MM.1S (cell line): ENCODE data around the gene ZP1.

Experiments used
- DNase-seq: peaks from one replicate; pipeline ENCODE4 v3.0.0-alpha.2; 2015
- H2AFZ ChIP-seq: fragments of 300-600 bp; sonication (generic); 2 replicates; pipeline ENCODE4 v1.6.0; 2016; ENCODE audit warnings: antibody characterized with exemption, low read length
- H3F3A ChIP-seq: fragments of 300-600 bp; sonication (generic); 2 replicates; pipeline ENCODE4 v1.6.1; 2016; ENCODE audit warnings: mild to moderate bottlenecking, antibody characterized with exemption, low read length, moderate library complexity, mixed read lengths; ENCODE audit not compliant: insufficient read depth
- H3K27ac ChIP-seq: fragments of 300-600 bp; sonication (generic); 2 replicates; pipeline ENCODE4 v1.5.1; 2016; ENCODE audit warnings: mild to moderate bottlenecking, low read length
- H3K27me3 ChIP-seq: fragments of 300-600 bp; sonication (generic); replicated peaks from 2 replicates; pipeline ENCODE4 v1.6.0; 2016; ENCODE audit warnings: low read length; ENCODE audit not compliant: insufficient read depth
- H3K36me3 ChIP-seq: fragments of 300-600 bp; sonication (generic); replicated peaks from 2 replicates; pipeline ENCODE4 v1.6.1; 2016; ENCODE audit warnings: mild to moderate bottlenecking, low read length, mixed read lengths; ENCODE audit not compliant: insufficient read depth
- H3K4me1 ChIP-seq: fragments of 300-600 bp; sonication (generic); 2 replicates; pipeline ENCODE4 v1.6.1; 2016; ENCODE audit warnings: low read length, mixed read lengths
- H3K4me2 ChIP-seq: fragments of 300-600 bp; sonication (generic); 2 replicates; pipeline ENCODE4 v1.6.0; 2016; ENCODE audit warnings: low read depth, low read length
- H3K4me3 ChIP-seq: fragments of 300-600 bp; sonication (generic); 2 replicates; pipeline ENCODE4 v1.5.1; 2016; ENCODE audit warnings: low read length, mixed read lengths
- H3K79me2 ChIP-seq: fragments of 300-600 bp; sonication (generic); 2 replicates; pipeline ENCODE4 v1.6.1; 2016; ENCODE audit warnings: mixed run types, low read length, mixed read lengths
- H3K9ac ChIP-seq: fragments of 300-600 bp; sonication (generic); 2 replicates; pipeline ENCODE4 v1.6.1; 2016; ENCODE audit warnings: low read length, mixed read lengths
- H3K9me2 ChIP-seq: fragments of 300-600 bp; sonication (generic); replicated peaks from 2 replicates; pipeline ENCODE4 v1.6.1; 2016; ENCODE audit warnings: mild to moderate bottlenecking, low read length, mixed read lengths; ENCODE audit not compliant: insufficient read depth
- H3K9me3 ChIP-seq: fragments of 300-600 bp; sonication (generic); replicated peaks from 2 replicates; pipeline ENCODE4 v1.6.1; 2016; ENCODE audit warnings: mild to moderate bottlenecking, low read length, mixed read lengths; ENCODE audit not compliant: insufficient read depth
- H4K20me1 ChIP-seq: fragments of 300-600 bp; sonication (generic); 2 replicates; pipeline ENCODE4 v1.6.1; 2016; ENCODE audit warnings: mild to moderate bottlenecking, low read length, moderate library complexity, mixed read lengths; ENCODE audit not compliant: insufficient read depth
- EZH2 ChIP-seq: fragments of 300-600 bp; sonication (generic); optimal IDR thresholded peaks from 2 replicates; pipeline ENCODE3; 2017; ENCODE audit warnings: low read depth, mild to moderate bottlenecking, antibody characterized with exemption, low read length, mixed read lengths
- EZH2phosphoT487 ChIP-seq: fragments of 300-600 bp; sonication (generic); IDR thresholded peaks from 2 replicates; pipeline ENCODE4 v1.6.1; 2018; ENCODE audit warnings: antibody characterized with exemption, low read length
- TF ChIP-seq, protein P1 (sequence below): fragments of 300-600 bp; sonication (generic); IDR thresholded peaks from 2 replicates; pipeline ENCODE4 v1.5.1; 2016; ENCODE audit warnings: antibody characterized with exemption, low read length, mixed read lengths

Gene ZP1

DNA sequence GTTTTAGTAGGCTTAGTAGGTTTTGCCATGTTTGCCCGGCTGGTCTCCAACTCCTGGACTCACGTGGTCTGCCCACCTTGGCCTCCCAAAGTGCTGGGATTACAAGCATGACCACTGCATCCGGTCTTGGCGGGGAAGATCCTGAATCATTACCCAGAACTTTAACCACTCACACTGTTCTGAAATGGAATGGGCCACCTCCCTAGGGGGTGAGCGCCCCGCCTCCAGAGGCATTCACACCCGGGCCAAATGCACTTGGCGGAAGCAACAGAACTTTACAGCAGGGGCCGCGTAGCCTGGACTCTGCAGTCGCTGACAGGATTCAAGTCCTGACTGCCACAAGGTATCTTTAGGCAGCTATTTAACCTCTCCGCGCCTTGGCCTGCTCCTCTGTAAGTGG lies 20.1 kb upstream of the ZP1 start:
- Histone ChIP-seq H3K9ac (no peak overlapping the region), H2AFZ (no peak overlapping the region), H3K4me2 (no peak overlapping the region), H3K36me3 (peaks cover 44% of the 10 kb centered on the region), H3F3A (peaks cover 18% of the 10 kb centered on the region), H4K20me1 (no peaks in the 10 kb centered on the region), H3K9me3 (no peaks in the 10 kb centered on the region), H3K4me1 (peaks cover 10% of the 10 kb centered on the region; the same call in 1 of the 2 replicates), H3K9me2 (no peaks in the 10 kb centered on the region), H3K79me2 (peaks cover 76% of the 10 kb centered on the region), H3K27me3 (no peaks in the 10 kb centered on the region), H3K27ac (no peak overlapping the region), H3K4me3 (no peak overlapping the region)
- DNase-seq = no peak
- TF ChIP-seq EZH2phosphoT487 = no peak

DNA sequence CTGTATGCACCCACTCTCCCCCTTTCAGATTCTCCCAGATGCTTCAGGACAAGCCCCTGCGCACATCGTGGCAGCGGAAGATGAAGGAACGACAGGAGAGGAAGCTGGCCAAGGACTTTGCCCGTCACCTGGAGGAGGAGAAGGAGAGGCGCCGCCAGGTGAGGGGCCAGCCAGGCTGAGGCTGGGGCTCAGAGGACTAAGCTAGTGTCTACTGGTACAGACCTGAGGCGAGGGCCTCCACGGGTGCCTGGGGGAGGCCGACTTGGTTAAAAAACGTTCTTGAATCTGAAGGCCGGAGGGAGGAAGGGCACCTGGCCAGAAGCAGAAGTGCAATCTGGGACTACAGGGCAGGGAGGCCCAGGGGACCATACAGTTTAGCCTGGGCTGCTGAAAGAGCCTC lies 19.4 kb upstream of the ZP1 start:
- Histone ChIP-seq H3K4me3 (no peak overlapping the region), H4K20me1 (no peaks in the 10 kb centered on the region), H3F3A (peaks cover 22% of the 10 kb centered on the region), H3K27me3 (no peaks in the 10 kb centered on the region), H3K4me1 (peaks cover 10% of the 10 kb centered on the region; the same call in 1 of the 2 replicates), H3K9ac (no peak overlapping the region), H3K79me2 (peaks cover 70% of the 10 kb centered on the region), H3K4me2 (no peak overlapping the region), H3K9me2 (no peaks in the 10 kb centered on the region), H3K9me3 (no peaks in the 10 kb centered on the region), H2AFZ (no peak overlapping the region), H3K36me3 (peaks cover 44% of the 10 kb centered on the region), H3K27ac (no peak overlapping the region)
- no peak for DNase-seq
- TF ChIP-seq, protein P1, sequence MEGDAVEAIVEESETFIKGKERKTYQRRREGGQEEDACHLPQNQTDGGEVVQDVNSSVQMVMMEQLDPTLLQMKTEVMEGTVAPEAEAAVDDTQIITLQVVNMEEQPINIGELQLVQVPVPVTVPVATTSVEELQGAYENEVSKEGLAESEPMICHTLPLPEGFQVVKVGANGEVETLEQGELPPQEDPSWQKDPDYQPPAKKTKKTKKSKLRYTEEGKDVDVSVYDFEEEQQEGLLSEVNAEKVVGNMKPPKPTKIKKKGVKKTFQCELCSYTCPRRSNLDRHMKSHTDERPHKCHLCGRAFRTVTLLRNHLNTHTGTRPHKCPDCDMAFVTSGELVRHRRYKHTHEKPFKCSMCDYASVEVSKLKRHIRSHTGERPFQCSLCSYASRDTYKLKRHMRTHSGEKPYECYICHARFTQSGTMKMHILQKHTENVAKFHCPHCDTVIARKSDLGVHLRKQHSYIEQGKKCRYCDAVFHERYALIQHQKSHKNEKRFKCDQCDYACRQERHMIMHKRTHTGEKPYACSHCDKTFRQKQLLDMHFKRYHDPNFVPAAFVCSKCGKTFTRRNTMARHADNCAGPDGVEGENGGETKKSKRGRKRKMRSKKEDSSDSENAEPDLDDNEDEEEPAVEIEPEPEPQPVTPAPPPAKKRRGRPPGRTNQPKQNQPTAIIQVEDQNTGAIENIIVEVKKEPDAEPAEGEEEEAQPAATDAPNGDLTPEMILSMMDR = no peak
- no peak for TF ChIP-seq EZH2phosphoT487
- no peak for TF ChIP-seq EZH2

DNA sequence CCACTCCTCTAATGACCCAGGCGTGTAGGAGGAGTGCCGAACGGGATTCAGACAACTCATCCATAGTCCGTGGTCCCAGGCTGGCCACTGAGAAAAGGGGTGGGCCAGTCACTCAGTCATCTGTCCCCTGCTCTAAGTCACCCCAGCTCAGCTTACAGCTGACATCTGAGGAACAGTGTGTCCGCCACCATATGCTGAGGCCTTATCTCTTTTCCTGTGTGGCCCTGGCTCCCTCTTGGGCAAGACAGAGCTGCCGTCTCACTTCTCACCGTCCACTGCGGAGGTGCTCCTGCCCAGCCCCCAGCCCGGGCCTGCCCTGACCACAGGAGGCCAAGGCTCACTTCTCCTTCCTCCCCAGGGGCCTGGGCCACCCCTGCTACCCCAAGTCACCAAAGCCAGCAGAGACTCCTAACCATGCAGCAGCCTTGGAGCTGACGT lies 18.6 kb upstream of the ZP1 start:
- Histone ChIP-seq H3K36me3 (peaks cover 44% of the 10 kb centered on the region), H3K4me1 (peaks cover 10% of the 10 kb centered on the region; the same call in 1 of the 2 replicates)

More for the DNA sequence above, 18.6 kb upstream of the ZP1 start:
- no peaks in the 10 kb centered on the region for H3K9me2 ChIP-seq
- TF ChIP-seq EZH2phosphoT487 (no peak), EZH2 (no peak)
- TF ChIP-seq, protein P1 = no peak
- H3K9ac ChIP-seq = no peak overlapping the region
- DNase-seq = no peak
- H3K79me2 ChIP-seq = peaks cover 62% of the 10 kb centered on the region
- no peaks in the 10 kb centered on the region for H3K9me3 ChIP-seq
- no peak overlapping the region for H3K27ac ChIP-seq
- peaks cover 27% of the 10 kb centered on the region for H3F3A ChIP-seq
- H2AFZ ChIP-seq = no peak overlapping the region
- no peak overlapping the region for H3K4me2 ChIP-seq
- no peaks in the 10 kb centered on the region for H3K27me3 ChIP-seq
- H4K20me1 ChIP-seq = no peaks in the 10 kb centered on the region
- H3K4me3 ChIP-seq = no peak overlapping the region
